Epidermal melanocyte (primary cell): Measurements from ENCODE around the gene MEF2B.
"Not testable (repeated sequence)": the region's sequence is repeated elsewhere in the genome, so short reads cannot be mapped to it uniquely, and the experiment has no call there.

Experiments used
- DNase-seq: peaks from one replicate; pipeline ENCODE4 v3.0.0; 2011; ENCODE audit warnings: low spot score; ENCODE audit not compliant: insufficient read length

MEF2B gene

GRCh38 chr19:19157808-19158207 lies 12.3 kb downstream of the MEF2B start:
- no peak for DNase-seq

DNA sequence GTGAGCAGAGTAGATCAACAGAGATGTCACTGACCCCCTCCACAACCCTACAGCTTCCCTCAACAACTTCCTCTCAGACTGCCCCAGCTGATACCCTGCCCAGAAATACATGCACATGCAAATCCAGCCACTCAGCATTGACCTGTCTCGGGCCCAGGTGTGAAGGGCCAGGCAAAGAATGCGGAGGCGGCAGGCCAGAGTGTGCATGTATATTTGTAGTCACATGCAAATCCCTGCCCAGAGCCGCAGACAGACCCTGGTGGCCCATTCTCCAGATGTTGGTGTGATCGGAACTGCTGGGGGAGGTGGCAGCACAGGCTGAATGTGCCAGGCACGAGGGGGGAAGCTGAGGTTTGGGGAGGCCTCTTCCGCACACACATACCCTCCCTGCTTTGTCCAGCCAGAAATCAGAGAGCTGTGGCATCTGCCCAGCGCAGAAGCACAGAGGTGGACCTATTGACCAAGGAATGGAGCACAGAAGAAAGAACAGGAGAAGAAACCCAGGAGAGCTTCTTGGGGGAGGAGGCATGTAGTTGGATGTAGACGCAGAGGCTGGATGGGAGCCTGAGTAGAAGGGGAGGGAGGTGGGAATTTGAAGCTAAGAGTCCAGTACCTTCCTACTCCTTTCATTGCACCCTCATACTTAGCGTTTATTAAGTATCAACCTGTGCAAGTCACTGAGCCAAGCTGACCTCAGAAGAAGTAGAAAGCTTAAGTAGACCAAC lies 14.4 kb downstream of the MEF2B start:
- no peak for DNase-seq

GRCh38 chr19:19154768-19155494 lies 15.1 kb downstream of the MEF2B start:
- DNase-seq = no peak

- DNase-seq = no peak
Measured at GRCh38 chr19:19152668-19153384, 17.2 kb downstream of the MEF2B start.

- DNase-seq = no peak
Measured at GRCh38 chr19:19151418-19151817, 18.6 kb downstream of the MEF2B start.

- no peak for DNase-seq
Measured at GRCh38 chr19:19149435-19149834, 20.6 kb downstream of the MEF2B start.

DNA sequence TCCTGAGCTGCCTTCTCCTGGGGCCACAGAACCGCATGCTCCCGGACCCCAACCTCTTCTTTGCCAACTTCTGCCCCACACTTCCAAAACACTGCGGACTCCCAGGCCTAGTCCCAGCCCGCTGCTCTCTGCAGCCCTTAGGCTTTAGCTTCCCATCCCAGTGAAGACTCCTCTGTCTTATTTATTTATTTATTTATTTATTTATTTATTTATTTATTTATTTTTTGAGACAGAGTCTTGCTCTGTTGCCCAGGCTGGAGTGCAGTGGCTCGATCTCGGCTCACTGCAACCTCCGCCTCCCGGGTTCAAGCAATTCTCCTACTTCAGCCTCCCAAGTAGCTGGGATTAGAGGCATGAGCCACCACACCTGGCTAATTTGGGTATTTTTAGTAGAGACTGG lies 21.6 kb downstream of the MEF2B start:
- DNase-seq = not testable (repeated sequence)

- DNase-seq = no peak
Measured at GRCh38 chr19:19147344-19147743, 22.7 kb downstream of the MEF2B start.

GRCh38 chr19:19146865-19147264 lies 23.2 kb downstream of the MEF2B start:
- DNase-seq = no peak

GRCh38 chr19:19145684-19146608 lies 24.1 kb downstream of the MEF2B start:
- DNase-seq = peak; percentile 60

DNA sequence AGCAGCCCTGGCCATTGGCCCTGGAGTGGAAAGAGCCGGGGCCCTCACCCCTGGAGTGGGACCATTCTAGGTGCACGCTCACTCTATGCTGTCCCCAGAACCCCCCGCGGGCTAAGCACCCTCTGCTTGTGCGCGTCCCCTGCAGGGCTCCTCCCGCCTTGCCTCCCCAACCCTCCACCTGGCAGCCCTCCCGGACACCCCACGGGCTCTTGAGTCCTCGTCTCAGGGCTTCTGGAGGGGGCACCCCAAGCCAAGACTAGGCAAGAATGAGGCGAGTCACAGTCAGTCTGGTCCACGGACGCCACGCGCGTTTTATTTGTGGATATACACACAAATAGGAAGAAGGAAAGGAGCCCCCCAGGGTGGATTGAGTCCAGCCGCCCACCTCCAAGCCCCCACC lies 24.8 kb downstream of the MEF2B start:
- DNase-seq = no peak

GRCh38 chr19:19142347-19142746 lies 27.7 kb downstream of the MEF2B start:
- DNase-seq = no peak

GRCh38 chr19:19140476-19140875 lies 29.6 kb downstream of the MEF2B start:
- DNase-seq = no peak

- DNase-seq = no peak
Measured at GRCh38 chr19:19139876-19140229, 30.2 kb downstream of the MEF2B start.

DNA sequence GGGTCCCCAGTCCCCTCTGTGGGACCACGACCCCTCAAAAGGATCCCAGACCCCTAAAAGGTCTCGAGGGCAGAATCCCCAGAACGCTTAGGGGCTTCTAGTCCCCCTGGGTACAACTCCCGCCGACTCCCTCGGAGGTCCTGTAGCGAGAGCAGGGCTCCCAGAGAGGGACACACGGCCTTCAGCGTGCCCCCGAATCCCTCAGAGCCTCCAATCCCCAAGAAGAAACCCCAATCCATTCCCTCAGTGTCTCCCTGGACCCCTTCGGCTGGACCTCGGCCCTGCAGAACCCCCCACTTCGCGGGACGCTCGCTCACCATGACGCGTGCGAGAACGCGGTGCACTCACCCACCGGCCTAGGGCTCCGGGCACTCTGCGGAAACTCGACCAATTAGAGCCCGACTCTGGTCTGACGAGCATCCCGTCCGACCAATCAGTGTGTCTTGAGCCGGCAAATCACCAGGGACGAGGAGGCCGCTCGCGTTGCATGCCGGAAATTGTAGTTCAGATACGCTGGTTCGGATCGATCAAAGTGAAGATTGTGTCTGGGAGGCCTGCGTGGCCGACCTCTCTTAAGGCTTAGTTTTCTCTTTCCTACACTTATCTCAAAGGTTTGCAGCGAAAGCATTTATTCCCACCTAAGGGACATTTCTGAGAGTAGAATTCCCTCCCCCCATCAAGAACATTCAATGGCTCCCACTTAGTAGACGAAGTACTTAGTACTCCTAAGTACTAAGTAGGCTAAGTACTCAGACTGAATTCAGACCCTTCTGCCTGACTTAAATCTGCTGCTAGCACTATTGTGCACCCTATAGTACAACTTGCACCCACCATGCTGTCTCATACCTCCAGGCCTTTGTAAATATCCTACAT lies 31.7 kb downstream of the MEF2B start, which contains the start of gene TMEM161A:
TSS of gene TMEM161A (minus strand) at position 370 of the 873 bp plus-strand sequence. CDS start at position 320, 50 bp downstream.
- peak; percentile 100 for DNase-seq

- no peak for DNase-seq
Measured at GRCh38 chr19:19137556-19138108, 32.4 kb downstream of the MEF2B start.

GRCh38 chr19:19135713-19136112 lies 34.4 kb downstream of the MEF2B start:
- DNase-seq = not testable (repeated sequence)

DNA sequence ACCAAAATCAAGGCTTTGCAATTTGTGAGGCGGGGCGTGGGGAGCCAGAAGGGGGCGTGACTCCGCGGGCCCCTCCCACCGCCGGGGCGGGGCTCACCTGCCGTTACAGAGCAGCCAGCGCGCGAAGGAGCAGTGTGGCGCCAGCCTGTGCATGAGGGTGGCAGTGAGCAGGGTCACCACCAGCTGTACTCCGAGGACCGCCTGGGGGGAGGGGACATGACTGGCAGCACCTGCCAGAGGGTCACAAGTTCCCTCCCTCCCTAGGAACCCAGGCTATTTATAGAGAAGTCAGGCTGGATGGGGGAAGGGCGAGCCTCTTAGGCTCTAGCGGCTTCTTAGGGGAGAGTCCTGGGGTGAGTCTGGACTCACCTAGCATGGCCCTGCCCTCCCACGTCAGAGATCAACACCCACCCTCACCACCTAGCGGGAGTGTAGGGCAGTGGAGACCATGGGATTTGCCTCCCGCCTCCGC lies 35.3 kb downstream of the MEF2B start:
- DNase-seq = no peak

- no peak for DNase-seq
Measured at GRCh38 chr19:19133985-19134384, 36.1 kb downstream of the MEF2B start.

GRCh38 chr19:19132912-19133311 lies 37.2 kb downstream of the MEF2B start:
- DNase-seq = no peak
